Measurements from ENCODE around the gene CTNNA1. TPM values are rescaled to one million over a fixed set of nuclear protein-coding genes. Genes with fewer than 3 reads are reported as not detected.

Gene CTNNA1
- total RNA-seq, 1 experiment from 2014 or later, result 734 TPM

DNA sequence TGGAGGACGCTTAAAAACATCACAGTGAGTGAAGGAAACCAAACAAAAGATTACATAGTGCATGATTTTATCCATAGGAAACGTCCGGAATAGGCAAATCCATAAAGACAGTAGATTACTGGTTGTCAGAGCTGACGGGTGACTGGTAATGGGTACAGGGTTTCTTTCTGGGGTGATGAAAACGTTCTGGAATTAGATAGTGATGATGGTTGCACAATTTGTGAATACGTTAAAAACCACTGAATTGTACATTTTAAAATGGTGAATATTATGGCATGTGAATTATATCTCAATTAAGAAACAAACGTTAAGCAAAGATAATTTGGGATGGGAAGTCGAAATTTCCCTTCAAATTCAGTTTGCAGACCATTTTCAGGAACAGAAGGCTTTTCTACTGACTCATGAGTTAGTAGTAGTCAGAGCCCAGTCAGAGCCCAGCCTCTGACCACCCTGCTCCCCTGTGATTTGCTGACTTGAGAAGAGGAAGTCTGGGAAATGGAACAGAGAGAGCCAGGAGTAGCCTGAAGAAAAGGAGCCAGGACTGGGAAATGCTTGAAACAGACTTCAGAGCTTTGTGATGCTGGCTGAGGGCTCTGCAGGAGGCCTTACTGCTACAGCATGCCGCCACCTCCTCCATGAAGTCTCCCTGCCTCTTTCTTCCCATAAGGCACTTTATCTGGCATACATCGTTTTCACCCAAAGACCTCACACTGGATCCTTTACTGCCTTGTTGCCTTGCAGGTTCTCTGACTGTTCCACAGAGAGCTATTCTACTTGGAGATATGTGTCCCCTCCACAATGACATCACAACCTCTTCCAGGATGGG, 46.4 kb upstream of the CTNNA1 start:
- no peak overlapping the region for H3K4me3 Mint-ChIP-seq (ENCODE audit: low read depth, unreplicated experiment)
- TF ChIP-seq, protein P1, sequence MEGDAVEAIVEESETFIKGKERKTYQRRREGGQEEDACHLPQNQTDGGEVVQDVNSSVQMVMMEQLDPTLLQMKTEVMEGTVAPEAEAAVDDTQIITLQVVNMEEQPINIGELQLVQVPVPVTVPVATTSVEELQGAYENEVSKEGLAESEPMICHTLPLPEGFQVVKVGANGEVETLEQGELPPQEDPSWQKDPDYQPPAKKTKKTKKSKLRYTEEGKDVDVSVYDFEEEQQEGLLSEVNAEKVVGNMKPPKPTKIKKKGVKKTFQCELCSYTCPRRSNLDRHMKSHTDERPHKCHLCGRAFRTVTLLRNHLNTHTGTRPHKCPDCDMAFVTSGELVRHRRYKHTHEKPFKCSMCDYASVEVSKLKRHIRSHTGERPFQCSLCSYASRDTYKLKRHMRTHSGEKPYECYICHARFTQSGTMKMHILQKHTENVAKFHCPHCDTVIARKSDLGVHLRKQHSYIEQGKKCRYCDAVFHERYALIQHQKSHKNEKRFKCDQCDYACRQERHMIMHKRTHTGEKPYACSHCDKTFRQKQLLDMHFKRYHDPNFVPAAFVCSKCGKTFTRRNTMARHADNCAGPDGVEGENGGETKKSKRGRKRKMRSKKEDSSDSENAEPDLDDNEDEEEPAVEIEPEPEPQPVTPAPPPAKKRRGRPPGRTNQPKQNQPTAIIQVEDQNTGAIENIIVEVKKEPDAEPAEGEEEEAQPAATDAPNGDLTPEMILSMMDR (IDR thresholded peaks at IDR 0.05; ENCODE audit: unreplicated experiment), result no peak
- CTCF ChIA-PET, result interaction anchor here (0.6 to 1.7 kb wide), 2 partner anchors 19 to 40 kb away, joined by 3 to 5 read pairs; no protein-coding TSS in a partner anchor
- H3K9me3 Mint-ChIP-seq (ENCODE audit: low read depth, unreplicated experiment), result no peaks in the 10 kb centered on the region
- BruUV-seq (replicated peaks), result no TSS peak
- intact Hi-C loops (cut with micrococcal nuclease; ENCODE audit: unreplicated experiment), result no loop called here
- DNase-seq, result no peak
- H3K36me3 Mint-ChIP-seq (ENCODE audit: insufficient read depth, unreplicated experiment), result no peaks in the 10 kb centered on the region
- no peaks in the 10 kb centered on the region for H3K27me3 Mint-ChIP-seq (ENCODE audit: unreplicated experiment)
- H3K27ac Mint-ChIP-seq (ENCODE audit: unreplicated experiment), result no peak overlapping the region
- H3K4me1 Mint-ChIP-seq (ENCODE audit: low read depth, unreplicated experiment), result peaks cover 2% of the 10 kb centered on the region

DNA sequence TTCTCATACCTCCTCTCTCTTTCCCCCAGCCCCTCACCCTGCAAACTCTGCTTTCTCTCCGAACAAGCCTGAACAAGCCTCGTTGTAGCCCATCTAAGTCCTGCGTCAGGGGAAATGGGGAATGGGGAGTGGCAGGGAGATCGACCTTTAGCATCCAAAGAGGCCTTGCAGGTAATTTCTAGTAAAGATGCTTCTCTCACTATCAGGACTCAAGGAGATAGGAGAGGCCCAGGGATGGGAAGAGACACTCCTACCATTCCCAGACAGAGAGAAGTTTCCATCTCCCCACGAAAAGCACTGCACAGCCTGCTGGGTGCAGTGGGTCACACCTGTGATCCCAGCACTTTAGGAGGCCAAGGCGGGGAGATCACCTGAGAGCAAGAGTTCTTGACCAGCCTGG, 44.4 kb upstream of the CTNNA1 start:
- H3K4me1 Mint-ChIP-seq (ENCODE audit: low read depth, unreplicated experiment), result peaks cover 7% of the 10 kb centered on the region
- H3K27me3 Mint-ChIP-seq (ENCODE audit: unreplicated experiment), result no peaks in the 10 kb centered on the region
- TF ChIP-seq, protein P1 (IDR thresholded peaks at IDR 0.05; ENCODE audit: unreplicated experiment), result no peak
- DNase-seq, result no peak
- intact Hi-C loops (cut with micrococcal nuclease; ENCODE audit: unreplicated experiment), result no loop called here
- CTCF ChIA-PET, result no interaction called here
- no peaks in the 10 kb centered on the region for H3K9me3 Mint-ChIP-seq (ENCODE audit: low read depth, unreplicated experiment)
- H3K36me3 Mint-ChIP-seq (ENCODE audit: insufficient read depth, unreplicated experiment), result no peaks in the 10 kb centered on the region
- no TSS peak for BruUV-seq (replicated peaks)
- H3K27ac Mint-ChIP-seq (ENCODE audit: unreplicated experiment), result no peak overlapping the region
- no peak overlapping the region for H3K4me3 Mint-ChIP-seq (ENCODE audit: low read depth, unreplicated experiment)

DNA sequence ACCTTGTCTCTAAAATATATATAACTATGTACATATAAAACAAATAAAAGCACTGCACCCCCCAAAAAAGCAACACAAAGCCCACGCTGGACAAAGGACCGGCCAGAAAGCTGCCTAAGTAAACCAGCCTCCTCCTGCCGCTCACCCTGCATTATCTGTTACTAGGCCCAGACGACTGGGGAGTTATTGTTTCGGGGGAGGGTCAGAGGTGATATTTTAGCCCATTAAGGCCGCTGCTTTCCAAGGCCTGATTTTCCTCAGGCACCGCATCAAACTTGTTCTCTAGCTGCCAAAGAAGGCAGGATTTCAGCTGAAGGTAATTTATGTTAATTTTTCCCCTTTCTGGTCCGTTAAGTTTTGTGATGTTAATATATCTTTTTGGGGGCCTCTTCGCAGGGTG, 44.0 kb upstream of the CTNNA1 start:
- no peak for DNase-seq
- H3K27me3 Mint-ChIP-seq (ENCODE audit: unreplicated experiment), result no peaks in the 10 kb centered on the region
- H3K4me3 Mint-ChIP-seq (ENCODE audit: low read depth, unreplicated experiment), result no peak overlapping the region
- TF ChIP-seq, protein P1 (IDR thresholded peaks at IDR 0.05; ENCODE audit: unreplicated experiment), result no peak
- H3K4me1 Mint-ChIP-seq (ENCODE audit: low read depth, unreplicated experiment), result peaks cover 7% of the 10 kb centered on the region
- H3K36me3 Mint-ChIP-seq (ENCODE audit: insufficient read depth, unreplicated experiment), result no peaks in the 10 kb centered on the region
- intact Hi-C loops (cut with micrococcal nuclease; ENCODE audit: unreplicated experiment), result no loop called here
- no peaks in the 10 kb centered on the region for H3K9me3 Mint-ChIP-seq (ENCODE audit: low read depth, unreplicated experiment)
- no TSS peak for BruUV-seq (replicated peaks)
- H3K27ac Mint-ChIP-seq (ENCODE audit: unreplicated experiment), result no peak overlapping the region
- CTCF ChIA-PET, result interaction anchor here (0.6 kb wide), 1 partner anchor 12 kb away, joined by 3 read pairs; no protein-coding TSS in a partner anchor

DNA sequence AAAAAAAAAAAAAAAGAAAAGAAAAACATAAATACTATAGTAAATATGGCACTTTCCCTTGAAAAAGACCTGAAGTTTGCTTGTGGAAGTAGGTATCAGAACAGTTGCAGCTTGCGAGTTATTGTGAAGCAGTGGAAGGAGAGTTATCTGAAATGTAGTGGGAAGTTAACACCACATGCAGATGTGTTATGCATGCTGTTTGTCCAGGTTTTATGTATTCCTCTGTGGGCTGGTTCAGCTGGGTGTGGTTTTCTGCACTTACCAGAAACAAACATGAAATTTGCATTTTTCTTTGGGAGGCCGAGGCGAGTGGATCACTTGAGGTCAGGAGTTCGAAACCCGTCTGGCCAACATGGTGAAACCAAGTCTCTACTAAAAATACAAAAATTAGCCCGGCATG, 42.1 kb upstream of the CTNNA1 start:
- TF ChIP-seq, protein P1 (IDR thresholded peaks at IDR 0.05; ENCODE audit: unreplicated experiment), result no peak
- intact Hi-C loops (cut with micrococcal nuclease; ENCODE audit: unreplicated experiment), result no loop called here
- no TSS peak for BruUV-seq (replicated peaks)
- Mint-ChIP-seq H3K27me3 (ENCODE audit: unreplicated experiment) (no peaks in the 10 kb centered on the region), H3K9me3 (ENCODE audit: low read depth, unreplicated experiment) (no peaks in the 10 kb centered on the region), H3K27ac (ENCODE audit: unreplicated experiment) (no peak overlapping the region), H3K36me3 (ENCODE audit: insufficient read depth, unreplicated experiment) (no peaks in the 10 kb centered on the region), H3K4me1 (ENCODE audit: low read depth, unreplicated experiment) (peaks cover 21% of the 10 kb centered on the region), H3K4me3 (ENCODE audit: low read depth, unreplicated experiment) (no peak overlapping the region)
- CTCF ChIA-PET, result interaction anchor here (0.6 kb wide), 1 partner anchor 14 kb away, joined by 3 read pairs; no protein-coding TSS in a partner anchor
- no peak for DNase-seq

Data from Calu3 (cell line).